Keratinocyte (primary cell): ENCODE results near the gene TOPAZ1.

Experiments
- CTCF ChIP-seq, 3 experiments: IDR thresholded peaks in 1 of 3; conservative IDR thresholded peaks in 1 of 3; optimal IDR thresholded peaks in 1 of 3; 2 replicates in 2 of 3; 3 replicates in 1 of 3; pipeline versions ENCODE3 to v1.5.1; 2011; ENCODE audit warnings: low read length in 3 of 3, mild to moderate bottlenecking in 3 of 3, moderate library complexity in 2 of 3, control low read depth in 1 of 3, inconsistent platforms in 1 of 3; ENCODE audit not compliant: insufficient read depth in 2 of 3; ENCODE audit errors: extremely low read depth in 1 of 3
- EZH2 ChIP-seq: IDR thresholded peaks from one replicate; pipeline ENCODE4 v1.6.1; 2012; ENCODE audit warnings: inconsistent platforms, mild to moderate bottlenecking, low read length, moderate library complexity

GRCh38 chr3:44208568-44208967 is 33.1 kb upstream of the TOPAZ1 start:
- TF ChIP-seq EZH2 (no peak), CTCF (optimal IDR thresholded peaks at IDR 0.05 in 1 of 3, IDR thresholded peaks at IDR 0.05 in 1 of 3, conservative IDR thresholded peaks at IDR 0.05 in 1 of 3; ENCODE audit: extremely low read depth in 1 of 3, insufficient read depth in 2 of 3, low read length in 3 of 3) (no peak)
